Panc1 (cell line): ENCODE measurements around the gene PRM3.

Experiments used
- POLR2AphosphoS5 ChIP-seq: IDR thresholded peaks from 2 replicates; pipeline ENCODE4 v1.6.1; 2012; ENCODE audit warnings: mild to moderate bottlenecking, low read depth, low read length, moderate library complexity
- TCF7L2 ChIP-seq: IDR thresholded peaks from 2 replicates; pipeline ENCODE4 v1.6.1; 2011; ENCODE audit warnings: mild to moderate bottlenecking, low read depth, low read length, inconsistent platforms
- TF ChIP-seq, protein P1 (sequence below): fragments of 450-650 bp; IDR thresholded peaks from 2 replicates; pipeline ENCODE4 v1.5.1; 2017; ENCODE audit warnings: mild to moderate bottlenecking
- TF ChIP-seq, protein P2 (sequence below), 2 experiments: IDR thresholded peaks; 2 replicates each; pipeline ENCODE4 v1.6.1; 2011 to 2012; ENCODE audit warnings: low read depth in 2 of 2, control low read depth in 1 of 2, low read length in 1 of 2, mild to moderate bottlenecking in 1 of 2, moderate library complexity in 1 of 2; ENCODE audit not compliant: insufficient read depth in 1 of 2

- TF ChIP-seq POLR2AphosphoS5 (no peak), TCF7L2 (no peak)
- TF ChIP-seq, protein P1, sequence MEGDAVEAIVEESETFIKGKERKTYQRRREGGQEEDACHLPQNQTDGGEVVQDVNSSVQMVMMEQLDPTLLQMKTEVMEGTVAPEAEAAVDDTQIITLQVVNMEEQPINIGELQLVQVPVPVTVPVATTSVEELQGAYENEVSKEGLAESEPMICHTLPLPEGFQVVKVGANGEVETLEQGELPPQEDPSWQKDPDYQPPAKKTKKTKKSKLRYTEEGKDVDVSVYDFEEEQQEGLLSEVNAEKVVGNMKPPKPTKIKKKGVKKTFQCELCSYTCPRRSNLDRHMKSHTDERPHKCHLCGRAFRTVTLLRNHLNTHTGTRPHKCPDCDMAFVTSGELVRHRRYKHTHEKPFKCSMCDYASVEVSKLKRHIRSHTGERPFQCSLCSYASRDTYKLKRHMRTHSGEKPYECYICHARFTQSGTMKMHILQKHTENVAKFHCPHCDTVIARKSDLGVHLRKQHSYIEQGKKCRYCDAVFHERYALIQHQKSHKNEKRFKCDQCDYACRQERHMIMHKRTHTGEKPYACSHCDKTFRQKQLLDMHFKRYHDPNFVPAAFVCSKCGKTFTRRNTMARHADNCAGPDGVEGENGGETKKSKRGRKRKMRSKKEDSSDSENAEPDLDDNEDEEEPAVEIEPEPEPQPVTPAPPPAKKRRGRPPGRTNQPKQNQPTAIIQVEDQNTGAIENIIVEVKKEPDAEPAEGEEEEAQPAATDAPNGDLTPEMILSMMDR = no peak
- TF ChIP-seq, protein P2, sequence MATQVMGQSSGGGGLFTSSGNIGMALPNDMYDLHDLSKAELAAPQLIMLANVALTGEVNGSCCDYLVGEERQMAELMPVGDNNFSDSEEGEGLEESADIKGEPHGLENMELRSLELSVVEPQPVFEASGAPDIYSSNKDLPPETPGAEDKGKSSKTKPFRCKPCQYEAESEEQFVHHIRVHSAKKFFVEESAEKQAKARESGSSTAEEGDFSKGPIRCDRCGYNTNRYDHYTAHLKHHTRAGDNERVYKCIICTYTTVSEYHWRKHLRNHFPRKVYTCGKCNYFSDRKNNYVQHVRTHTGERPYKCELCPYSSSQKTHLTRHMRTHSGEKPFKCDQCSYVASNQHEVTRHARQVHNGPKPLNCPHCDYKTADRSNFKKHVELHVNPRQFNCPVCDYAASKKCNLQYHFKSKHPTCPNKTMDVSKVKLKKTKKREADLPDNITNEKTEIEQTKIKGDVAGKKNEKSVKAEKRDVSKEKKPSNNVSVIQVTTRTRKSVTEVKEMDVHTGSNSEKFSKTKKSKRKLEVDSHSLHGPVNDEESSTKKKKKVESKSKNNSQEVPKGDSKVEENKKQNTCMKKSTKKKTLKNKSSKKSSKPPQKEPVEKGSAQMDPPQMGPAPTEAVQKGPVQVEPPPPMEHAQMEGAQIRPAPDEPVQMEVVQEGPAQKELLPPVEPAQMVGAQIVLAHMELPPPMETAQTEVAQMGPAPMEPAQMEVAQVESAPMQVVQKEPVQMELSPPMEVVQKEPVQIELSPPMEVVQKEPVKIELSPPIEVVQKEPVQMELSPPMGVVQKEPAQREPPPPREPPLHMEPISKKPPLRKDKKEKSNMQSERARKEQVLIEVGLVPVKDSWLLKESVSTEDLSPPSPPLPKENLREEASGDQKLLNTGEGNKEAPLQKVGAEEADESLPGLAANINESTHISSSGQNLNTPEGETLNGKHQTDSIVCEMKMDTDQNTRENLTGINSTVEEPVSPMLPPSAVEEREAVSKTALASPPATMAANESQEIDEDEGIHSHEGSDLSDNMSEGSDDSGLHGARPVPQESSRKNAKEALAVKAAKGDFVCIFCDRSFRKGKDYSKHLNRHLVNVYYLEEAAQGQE (IDR thresholded peaks at IDR 0.05; ENCODE audit: insufficient read depth in 1 of 2, low read depth in 2 of 2, low read length in 1 of 2) = no peak
Measured at GRCh38 chr16:11242658-11243057, 30.8 kb downstream of the PRM3 start.
